HepG2 (cell line): Measurements from ENCODE around the gene EEPD1. TPM values are rescaled to one million over a fixed set of nuclear protein-coding genes. Genes with fewer than 3 reads are reported as not detected.

ENCODE experiments used
- ATAC-seq: fragments of 200-7000 bp; cut with Tn5 transposase; 3 replicates; pipeline ENCODE4 v1.9.1; 2020; ENCODE audit warnings: mild to moderate bottlenecking, moderate library complexity
- BruUV-seq: library from RNA; stranded (reverse); fragments of 400-500 nt; replicated peaks from 2 replicates; lab custom pipeline; 2021; lab: Mats Ljungman, UMichigan
- CTCF ChIA-PET: fragments of 300-600 bp; formaldehyde crosslinking; extraction: SDS; loops from one replicate; lab custom pipeline; 2021; ENCODE audit warnings: low total read pairs, inconsistent platforms, low intra/inter-chr PET ratio; lab: Yijun Ruan, JAX
- POLR2A ChIA-PET: fragments of 350-600 bp; sonication (Branson Sonifier 250); formaldehyde crosslinking; loops from one replicate; lab custom pipeline; 2020; ENCODE audit warnings: antibody characterized with exemption, inconsistent platforms; lab: Yijun Ruan, JAX
- DNase-seq: peaks from one replicate; pipeline ENCODE4 v3.0.0-alpha.2; 2015; ENCODE audit warnings: low spot score
- FAIRE-seq: peaks from 3 replicates; lab custom pipeline; 2011; peaks lifted over from hg19 to GRCh38; lab: Jason Lieb, UNC
- H2AFZ ChIP-seq: one replicate; pipeline ENCODE4 v1.6.1; 2011; ENCODE audit warnings: low read length, inconsistent platforms
- H3K27ac ChIP-seq: fragments of 300-600 bp; 3 replicates; pipeline ENCODE4 v1.8.0; 2011; ENCODE audit warnings: mixed run types, mild to moderate bottlenecking, mixed read lengths, low read length, inconsistent platforms; ENCODE audit not compliant: insufficient read depth; ENCODE audit errors: extremely low read length
- H3K27me3 ChIP-seq, 2 experiments: fragments of 200-600 bp in 1 of 2; 2 replicates in 1 of 2; 3 replicates in 1 of 2; pipeline versions ENCODE4 v1.6.0 to v1.8.0; 2011; ENCODE audit warnings: low read length in 2 of 2, mild to moderate bottlenecking in 2 of 2, moderate library complexity in 2 of 2, inconsistent platforms in 1 of 2; ENCODE audit not compliant: insufficient read depth in 2 of 2, control insufficient read depth in 1 of 2
- H3K36me3 ChIP-seq, 2 experiments: fragments of 200-600 bp in 1 of 2; replicated peaks in 1 of 2; 2 replicates in 1 of 2; 3 replicates in 1 of 2; pipeline versions ENCODE4 v1.5.1 to v1.8.0; 2011; ENCODE audit warnings: low read length in 2 of 2, inconsistent platforms in 1 of 2; ENCODE audit not compliant: insufficient read depth in 2 of 2, control insufficient read depth in 1 of 2
- H3K4me1 ChIP-seq: 2 replicates; pipeline ENCODE4 v1.5.1; 2012; ENCODE audit warnings: low read length, inconsistent platforms; ENCODE audit not compliant: insufficient read depth
- H3K4me2 ChIP-seq: 2 replicates; pipeline ENCODE4 v1.6.0; 2011; ENCODE audit warnings: low read depth, low read length, inconsistent platforms
- H3K4me3 ChIP-seq, 3 experiments: fragments of 200-600 bp in 1 of 3; sonication (generic), shearing (Covaris generic) in 1 of 3; replicated peaks in 1 of 3; 2 replicates each; pipeline ENCODE4 v1.5.1; 2011 to 2016; ENCODE audit warnings: low read length in 3 of 3, inconsistent platforms in 2 of 3, low read depth in 2 of 3, mild to moderate bottlenecking in 2 of 3, control low read depth in 1 of 3, mixed read lengths in 1 of 3; ENCODE audit not compliant: insufficient read depth in 1 of 3
- H3K79me2 ChIP-seq: one replicate; pipeline ENCODE4 v1.6.1; 2011; ENCODE audit warnings: low read length, inconsistent platforms; ENCODE audit not compliant: insufficient read depth
- H3K9ac ChIP-seq: 2 replicates; pipeline ENCODE4 v1.6.0; 2011; ENCODE audit warnings: mild to moderate bottlenecking, low read depth, low read length, inconsistent platforms; ENCODE audit not compliant: insufficient read depth
- H3K9me3 ChIP-seq: 2 replicates; pipeline ENCODE4 v1.5.1; 2012; ENCODE audit warnings: mild to moderate bottlenecking, low read length
- H4K20me1 ChIP-seq: 2 replicates; pipeline ENCODE4 v1.6.0; 2011; ENCODE audit warnings: inconsistent platforms, mild to moderate bottlenecking, low read length, moderate library complexity; ENCODE audit not compliant: insufficient read depth
- JUN ChIP-seq: sonication (generic); formaldehyde crosslinking; IDR thresholded peaks from 2 replicates; pipeline ENCODE4 v1.4.0; 2020; ENCODE audit warnings: mild to moderate bottlenecking, missing genetic modification reagents
- NFATC3 ChIP-seq: sonication (generic); formaldehyde crosslinking; IDR thresholded peaks from 2 replicates; pipeline ENCODE4 v1.5.1; 2020; ENCODE audit warnings: mild to moderate bottlenecking, missing genetic modification reagents
- NR3C1 ChIP-seq: sonication (generic); formaldehyde crosslinking; IDR thresholded peaks from 2 replicates; pipeline ENCODE4 v1.4.0; 2020; ENCODE audit warnings: missing genetic modification reagents
- ZBTB7A ChIP-seq: sonication (generic); formaldehyde crosslinking; IDR thresholded peaks from 2 replicates; pipeline ENCODE4 v1.8.0; 2022; ENCODE audit warnings: mild to moderate bottlenecking, missing genetic modification reagents
- ZFP62 ChIP-seq: sonication (generic); formaldehyde crosslinking; IDR thresholded peaks from 2 replicates; pipeline ENCODE4 v1.4.0; 2020; ENCODE audit warnings: missing genetic modification reagents
- ZNF20 ChIP-seq: sonication (generic); formaldehyde crosslinking; IDR thresholded peaks from 2 replicates; pipeline ENCODE4 v1.4.0; 2020; ENCODE audit warnings: mild to moderate bottlenecking, moderate library complexity, missing genetic modification reagents
- ZNF260 ChIP-seq: sonication (generic); formaldehyde crosslinking; IDR thresholded peaks from 2 replicates; pipeline ENCODE4 v1.4.0; 2020; ENCODE audit warnings: missing genetic modification reagents, low read depth, mild to moderate bottlenecking, borderline replicate concordance
- ZNF33A ChIP-seq: sonication (generic); formaldehyde crosslinking; IDR thresholded peaks from 2 replicates; pipeline ENCODE4 v1.5.1; 2020; ENCODE audit warnings: missing genetic modification reagents, mild to moderate bottlenecking, moderate library complexity, borderline replicate concordance
- ZNF496 ChIP-seq: sonication (generic); formaldehyde crosslinking; IDR thresholded peaks from 2 replicates; pipeline ENCODE4 v1.8.1; 2023; ENCODE audit warnings: mild to moderate bottlenecking, moderate library complexity, missing genetic modification reagents; ENCODE audit not compliant: insufficient replicate concordance
- ZNF678 ChIP-seq: sonication (generic); formaldehyde crosslinking; IDR thresholded peaks from 2 replicates; pipeline ENCODE4 v1.4.0; 2020; ENCODE audit warnings: mild to moderate bottlenecking, missing genetic modification reagents
- ZNF7 ChIP-seq: IDR thresholded peaks from 2 replicates; pipeline ENCODE4 v1.6.1; 2016; ENCODE audit warnings: missing biosample characterization, missing genetic modification reagents
- ZSCAN20 ChIP-seq: sonication (generic); formaldehyde crosslinking; IDR thresholded peaks from 2 replicates; pipeline ENCODE4 v1.4.0; 2020; ENCODE audit warnings: missing genetic modification reagents, mild to moderate bottlenecking, borderline replicate concordance
- WGBS: methylation state at CpG from one replicate; pipeline ENCODE4 v1.1.6; 2017; ENCODE audit warnings: low lambda C conversion rate; 5-methylcytosine and 5-hydroxymethylcytosine counted together
- in situ Hi-C: cut with HindIII; loops from 2 replicates; pipeline ENCODE4 v1.10.0; 2017; ENCODE audit warnings: low pct_unique_long_range_greater_than_20kb; ENCODE audit not compliant: extremely low pct_ligation_motif_present
- intact Hi-C: fragments of 100-400 bp; cut with micrococcal nuclease; formaldehyde crosslinking; loops from one replicate; pipeline ENCODE4 v1.10.0; 2022; ENCODE audit not compliant: unreplicated experiment
- polyA plus RNA-seq, 8 experiments: library from polyadenylated mRNA; depleted of rRNA in 3 of 8; stranded (reverse) in 7 of 8; unstranded in 1 of 8; fragments of >200 nt; fragmentation: Illumina TruSeq in 4 of 8; extraction: Trizol in 4 of 8; gene quantifications; 2 replicates each; pipeline versions ENCODE4 v1.2.1 to v1.2.3, GENCODE V29; 2011 to 2016; ENCODE audit warnings: low read depth in 4 of 8, missing spikeins in 1 of 8, mixed read lengths in 1 of 8; ENCODE audit not compliant: insufficient read depth in 1 of 8
- total RNA-seq, 5 experiments: library from RNA; depleted of rRNA; stranded (reverse); fragments of >200 nt; fragmentation: Illumina TruSeq; extraction: Trizol; gene quantifications; 2 replicates each; pipeline ENCODE4 v1.2.3, GENCODE V29; 2016; ENCODE audit warnings: low read depth in 1 of 5
- TF ChIP-seq, protein P1 (sequence below): sonication (generic); formaldehyde crosslinking; IDR thresholded peaks from 2 replicates; pipeline ENCODE4 v1.9.0; 2021; ENCODE audit warnings: missing genetic modification reagents, borderline replicate concordance
- TF ChIP-seq, protein P2 (sequence below): sonication (generic); formaldehyde crosslinking; IDR thresholded peaks from 2 replicates; pipeline ENCODE4 v1.9.0; 2021; ENCODE audit warnings: missing genetic modification reagents, borderline replicate concordance
- TF ChIP-seq, protein P3 (sequence below): sonication (generic); formaldehyde crosslinking; IDR thresholded peaks from 2 replicates; pipeline ENCODE4 v1.8.0; 2022; ENCODE audit warnings: mild to moderate bottlenecking, missing genetic modification reagents, moderate library complexity

Gene EEPD1
- total and polyA plus RNA-seq, 2 of the 13 experiments (the other 11 are each of a cell fraction or from before 2014, with no cell fraction given): 10.1 to 16.4 TPM

DNA sequence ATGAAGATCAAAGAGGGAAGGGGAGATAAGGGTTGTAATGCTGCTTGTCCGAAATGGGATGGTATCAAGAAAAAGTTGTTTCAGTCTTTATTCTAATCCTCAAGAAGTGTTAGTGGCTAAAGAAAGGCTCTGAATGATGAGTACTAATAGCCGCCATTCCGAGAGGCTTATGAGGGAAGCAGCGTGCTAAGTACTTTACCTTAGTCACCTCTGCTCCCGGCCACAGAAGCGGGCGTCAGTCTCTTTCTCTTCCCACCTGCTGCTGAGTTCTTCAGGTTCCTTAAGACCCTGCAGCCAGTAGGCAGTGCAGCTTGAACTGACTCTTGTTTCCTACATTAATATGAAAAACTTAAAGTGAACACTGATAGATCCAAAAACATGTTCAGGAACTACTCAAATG lies 73.1 kb downstream of the EEPD1 start:
- POLR2A ChIA-PET: no interaction called here
- intact Hi-C loops: no loop called here
- FAIRE-seq (no peak), ATAC-seq (no peak), DNase-seq (no peak)
- Histone ChIP-seq H3K36me3 (peaks cover 0 to 1% of the 10 kb centered on the region in 2 experiments; a peak in 1 of 5 replicates), H4K20me1 (no peaks in the 10 kb centered on the region), H3K79me2 (no peaks in the 10 kb centered on the region), H3K9ac (no peak overlapping the region), H3K9me3 (no peaks in the 10 kb centered on the region), H3K27me3 (no peaks in the 10 kb centered on the region), H2AFZ (no peak overlapping the region), H3K4me2 (no peak overlapping the region), H3K4me1 (no peaks in the 10 kb centered on the region), H3K27ac (no peak overlapping the region), H3K4me3 (no peak overlapping the region)
- 95% methylated on average over 7 of the region's 7 CpGs for WGBS
- TF ChIP-seq, protein P1, sequence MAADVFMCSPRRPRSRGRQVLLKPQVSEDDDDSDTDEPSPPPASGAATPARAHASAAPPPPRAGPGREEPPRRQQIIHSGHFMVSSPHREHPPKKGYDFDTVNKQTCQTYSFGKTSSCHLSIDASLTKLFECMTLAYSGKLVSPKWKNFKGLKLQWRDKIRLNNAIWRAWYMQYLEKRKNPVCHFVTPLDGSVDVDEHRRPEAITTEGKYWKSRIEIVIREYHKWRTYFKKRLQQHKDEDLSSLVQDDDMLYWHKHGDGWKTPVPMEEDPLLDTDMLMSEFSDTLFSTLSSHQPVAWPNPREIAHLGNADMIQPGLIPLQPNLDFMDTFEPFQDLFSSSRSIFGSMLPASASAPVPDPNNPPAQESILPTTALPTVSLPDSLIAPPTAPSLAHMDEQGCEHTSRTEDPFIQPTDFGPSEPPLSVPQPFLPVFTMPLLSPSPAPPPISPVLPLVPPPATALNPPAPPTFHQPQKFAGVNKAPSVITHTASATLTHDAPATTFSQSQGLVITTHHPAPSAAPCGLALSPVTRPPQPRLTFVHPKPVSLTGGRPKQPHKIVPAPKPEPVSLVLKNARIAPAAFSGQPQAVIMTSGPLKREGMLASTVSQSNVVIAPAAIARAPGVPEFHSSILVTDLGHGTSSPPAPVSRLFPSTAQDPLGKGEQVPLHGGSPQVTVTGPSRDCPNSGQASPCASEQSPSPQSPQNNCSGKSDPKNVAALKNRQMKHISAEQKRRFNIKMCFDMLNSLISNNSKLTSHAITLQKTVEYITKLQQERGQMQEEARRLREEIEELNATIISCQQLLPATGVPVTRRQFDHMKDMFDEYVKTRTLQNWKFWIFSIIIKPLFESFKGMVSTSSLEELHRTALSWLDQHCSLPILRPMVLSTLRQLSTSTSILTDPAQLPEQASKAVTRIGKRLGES (CRISPR knock-in tag): no peak
- TF ChIP-seq JUN (CRISPR knock-in tag) (no peak), NR3C1 (CRISPR knock-in tag) (no peak), ZNF7 (no peak), ZSCAN20 (CRISPR knock-in tag) (no peak), ZNF496 (CRISPR knock-in tag) (no peak), ZNF260 (CRISPR knock-in tag) (no peak), ZNF33A (CRISPR knock-in tag) (no peak), NFATC3 (CRISPR knock-in tag) (no peak), ZFP62 (CRISPR knock-in tag) (no peak), ZNF678 (CRISPR knock-in tag) (no peak), ZNF20 (no peak), ZBTB7A (no peak)
- TF ChIP-seq, protein P2, sequence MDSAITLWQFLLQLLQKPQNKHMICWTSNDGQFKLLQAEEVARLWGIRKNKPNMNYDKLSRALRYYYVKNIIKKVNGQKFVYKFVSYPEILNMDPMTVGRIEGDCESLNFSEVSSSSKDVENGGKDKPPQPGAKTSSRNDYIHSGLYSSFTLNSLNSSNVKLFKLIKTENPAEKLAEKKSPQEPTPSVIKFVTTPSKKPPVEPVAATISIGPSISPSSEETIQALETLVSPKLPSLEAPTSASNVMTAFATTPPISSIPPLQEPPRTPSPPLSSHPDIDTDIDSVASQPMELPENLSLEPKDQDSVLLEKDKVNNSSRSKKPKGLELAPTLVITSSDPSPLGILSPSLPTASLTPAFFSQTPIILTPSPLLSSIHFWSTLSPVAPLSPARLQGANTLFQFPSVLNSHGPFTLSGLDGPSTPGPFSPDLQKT: no peak
- TF ChIP-seq, protein P3, sequence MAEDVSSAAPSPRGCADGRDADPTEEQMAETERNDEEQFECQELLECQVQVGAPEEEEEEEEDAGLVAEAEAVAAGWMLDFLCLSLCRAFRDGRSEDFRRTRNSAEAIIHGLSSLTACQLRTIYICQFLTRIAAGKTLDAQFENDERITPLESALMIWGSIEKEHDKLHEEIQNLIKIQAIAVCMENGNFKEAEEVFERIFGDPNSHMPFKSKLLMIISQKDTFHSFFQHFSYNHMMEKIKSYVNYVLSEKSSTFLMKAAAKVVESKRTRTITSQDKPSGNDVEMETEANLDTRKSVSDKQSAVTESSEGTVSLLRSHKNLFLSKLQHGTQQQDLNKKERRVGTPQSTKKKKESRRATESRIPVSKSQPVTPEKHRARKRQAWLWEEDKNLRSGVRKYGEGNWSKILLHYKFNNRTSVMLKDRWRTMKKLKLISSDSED (CRISPR knock-in tag): no peak
- BruUV-seq: no TSS peak
- CTCF ChIA-PET: no interaction called here
- in situ Hi-C loops: no loop called here
